Measurements from ENCODE around the gene NAPEPLD. TPM values are rescaled to one million over a fixed set of nuclear protein-coding genes. Genes with fewer than 3 reads are reported as not detected.
"Not testable (repeated sequence)": the region's sequence is repeated elsewhere in the genome, so short reads cannot be mapped to it uniquely, and the experiment has no call there.

The NAPEPLD gene
- total RNA-seq, 2 donors from 2014 or later = 2.4 to 3.7 TPM

GRCh38 chr7:103114576-103115008 is 34.3 kb downstream of the NAPEPLD start:
- DNase-seq (no peak), ATAC-seq (no peak)
- no peaks in the 10 kb centered on the region for H3K9me3 ChIP-seq (ENCODE audit: control insufficient read depth, low read length, poor library complexity, severe bottlenecking)
- Mint-ChIP-seq H3K27ac (no peak overlapping the region), H3K4me1 (no peaks in the 10 kb centered on the region), H3K36me3 (ENCODE audit: low read depth) (peaks cover 4% of the 10 kb centered on the region), H3K4me3 (no peak overlapping the region), H3K27me3 (no peaks in the 10 kb centered on the region)

DNA sequence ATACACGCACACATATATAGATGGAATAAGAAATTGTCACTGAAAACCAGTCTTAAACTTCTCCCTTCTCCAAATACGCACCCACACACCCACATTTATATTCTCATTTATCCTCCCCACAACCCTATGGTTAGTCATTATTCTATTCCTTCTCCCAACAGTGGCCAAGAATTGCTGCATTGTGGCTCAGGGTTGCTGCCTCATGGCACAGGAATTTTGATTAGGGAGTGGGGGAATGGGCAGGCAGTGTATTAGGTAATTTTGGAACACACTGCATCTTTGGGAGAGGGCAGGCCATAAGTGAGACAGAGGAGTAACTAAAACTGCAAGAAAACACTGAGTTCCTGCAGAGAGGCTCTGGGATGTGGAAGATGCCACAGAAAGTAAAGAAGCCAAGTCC is 35.7 kb downstream of the NAPEPLD start:
- DNase-seq (no peak), ATAC-seq (no peak)
- Mint-ChIP-seq H3K4me3 (no peak overlapping the region), H3K27me3 (no peaks in the 10 kb centered on the region), H3K27ac (no peak overlapping the region), H3K4me1 (no peaks in the 10 kb centered on the region), H3K36me3 (ENCODE audit: low read depth) (peaks cover 9% of the 10 kb centered on the region)
- no peaks in the 10 kb centered on the region for H3K9me3 ChIP-seq (ENCODE audit: control insufficient read depth, low read length, poor library complexity, severe bottlenecking)

GRCh38 chr7:103106703-103107070 is 42.2 kb downstream of the NAPEPLD start:
- H3K9me3 ChIP-seq (ENCODE audit: control insufficient read depth, low read length, poor library complexity, severe bottlenecking); DNase-seq; H3K4me3 Mint-ChIP-seq; ATAC-seq; H3K27me3 Mint-ChIP-seq; H3K4me1 Mint-ChIP-seq; H3K27ac Mint-ChIP-seq: not testable (repeated sequence)
- H3K36me3 Mint-ChIP-seq (ENCODE audit: low read depth) = peaks cover 12% of the 10 kb centered on the region

GRCh38 chr7:103106005-103106702 is 42.7 kb downstream of the NAPEPLD start:
- H3K27ac Mint-ChIP-seq = no peak overlapping the region
- H3K9me3 ChIP-seq (ENCODE audit: control insufficient read depth, low read length, poor library complexity, severe bottlenecking) = no peaks in the 10 kb centered on the region
- H3K36me3 Mint-ChIP-seq (ENCODE audit: low read depth) = peaks cover 12% of the 10 kb centered on the region
- peaks cover 2% of the 10 kb centered on the region for H3K4me1 Mint-ChIP-seq
- H3K4me3 Mint-ChIP-seq = no peak overlapping the region
- H3K27me3 Mint-ChIP-seq = no peaks in the 10 kb centered on the region
- no peak for DNase-seq
- ATAC-seq = no peak

GRCh38 chr7:103101543-103101942 is 47.4 kb downstream of the NAPEPLD start:
- no peak for ATAC-seq
- Mint-ChIP-seq H3K4me3 (no peak overlapping the region), H3K36me3 (ENCODE audit: low read depth) (peaks cover 5% of the 10 kb centered on the region), H3K4me1 (no peaks in the 10 kb centered on the region), H3K27ac (no peak overlapping the region), H3K27me3 (no peaks in the 10 kb centered on the region)
- no peak for DNase-seq
- H3K9me3 ChIP-seq (ENCODE audit: control insufficient read depth, low read length, poor library complexity, severe bottlenecking) = no peaks in the 10 kb centered on the region

DNA sequence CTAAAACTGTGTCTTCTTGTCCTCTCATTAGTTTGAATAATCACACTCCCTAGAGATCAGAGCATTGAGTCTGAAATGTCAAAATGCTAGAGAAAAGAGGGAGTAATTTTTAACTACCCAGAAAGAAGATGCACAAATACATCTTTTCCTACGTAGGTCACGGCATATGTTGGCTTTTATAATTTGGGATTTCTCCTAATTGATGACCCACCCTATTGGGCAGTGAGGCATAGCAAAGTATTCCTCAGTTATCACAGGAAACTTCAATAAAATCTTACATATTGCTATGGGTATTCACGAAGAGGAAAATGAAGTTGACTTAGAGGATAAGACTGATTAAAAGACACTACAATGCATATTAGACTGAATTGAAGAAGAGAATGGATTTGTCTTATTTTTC is 48.6 kb downstream of the NAPEPLD start:
- DNase-seq (no peak), ATAC-seq (no peak)
- Mint-ChIP-seq H3K4me1 (no peaks in the 10 kb centered on the region), H3K4me3 (no peak overlapping the region), H3K27me3 (no peaks in the 10 kb centered on the region), H3K36me3 (ENCODE audit: low read depth) (peaks cover 5% of the 10 kb centered on the region), H3K27ac (peak overlapping the region; percentile 19)
- H3K9me3 ChIP-seq (ENCODE audit: control insufficient read depth, low read length, poor library complexity, severe bottlenecking) = no peaks in the 10 kb centered on the region

DNA sequence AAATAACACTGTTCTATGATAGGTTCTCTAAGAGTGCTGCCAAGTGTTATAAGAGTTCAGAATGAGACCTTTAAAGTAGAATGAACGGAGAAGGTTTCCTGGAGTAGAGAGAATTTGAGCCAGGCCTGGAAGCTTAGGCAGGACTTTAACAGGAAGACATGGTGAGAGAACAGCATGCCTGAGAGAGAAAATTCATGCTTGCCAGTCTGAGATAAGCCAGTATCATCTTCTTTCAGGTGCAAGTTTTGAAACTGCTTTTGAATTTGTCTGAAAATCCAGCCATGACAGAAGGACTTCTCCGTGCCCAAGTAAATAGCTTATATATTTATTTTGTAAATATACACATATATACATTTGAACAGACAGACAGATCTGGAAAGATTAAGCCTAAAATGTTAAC is 51.9 kb downstream of the NAPEPLD start:
- ATAC-seq (no peak), DNase-seq (no peak)
- H3K4me1 Mint-ChIP-seq = peaks cover 2% of the 10 kb centered on the region
- no peak overlapping the region for H3K27ac Mint-ChIP-seq
- no peak overlapping the region for H3K4me3 Mint-ChIP-seq
- H3K27me3 Mint-ChIP-seq = no peaks in the 10 kb centered on the region
- H3K36me3 Mint-ChIP-seq (ENCODE audit: low read depth) = peaks cover 5% of the 10 kb centered on the region
- H3K9me3 ChIP-seq (ENCODE audit: control insufficient read depth, low read length, poor library complexity, severe bottlenecking) = no peaks in the 10 kb centered on the region

GRCh38 chr7:103095558-103095957 is 53.3 kb downstream of the NAPEPLD start:
- not testable (repeated sequence) for H3K36me3 Mint-ChIP-seq (ENCODE audit: low read depth); H3K4me1 Mint-ChIP-seq; H3K4me3 Mint-ChIP-seq; H3K9me3 ChIP-seq (ENCODE audit: control insufficient read depth, low read length, poor library complexity, severe bottlenecking); ATAC-seq; H3K27me3 Mint-ChIP-seq; DNase-seq; H3K27ac Mint-ChIP-seq

GRCh38 chr7:103094102-103094501 is 54.8 kb downstream of the NAPEPLD start:
- H3K4me1 Mint-ChIP-seq = peaks cover 2% of the 10 kb centered on the region
- no peaks in the 10 kb centered on the region for H3K9me3 ChIP-seq (ENCODE audit: control insufficient read depth, low read length, poor library complexity, severe bottlenecking)
- DNase-seq (no peak), ATAC-seq (no peak)
- H3K27ac Mint-ChIP-seq = peak overlapping the region; percentile 54
- H3K4me3 Mint-ChIP-seq = no peak overlapping the region
- H3K36me3 Mint-ChIP-seq (ENCODE audit: low read depth) = peaks cover 3% of the 10 kb centered on the region
- H3K27me3 Mint-ChIP-seq = no peaks in the 10 kb centered on the region

DNA sequence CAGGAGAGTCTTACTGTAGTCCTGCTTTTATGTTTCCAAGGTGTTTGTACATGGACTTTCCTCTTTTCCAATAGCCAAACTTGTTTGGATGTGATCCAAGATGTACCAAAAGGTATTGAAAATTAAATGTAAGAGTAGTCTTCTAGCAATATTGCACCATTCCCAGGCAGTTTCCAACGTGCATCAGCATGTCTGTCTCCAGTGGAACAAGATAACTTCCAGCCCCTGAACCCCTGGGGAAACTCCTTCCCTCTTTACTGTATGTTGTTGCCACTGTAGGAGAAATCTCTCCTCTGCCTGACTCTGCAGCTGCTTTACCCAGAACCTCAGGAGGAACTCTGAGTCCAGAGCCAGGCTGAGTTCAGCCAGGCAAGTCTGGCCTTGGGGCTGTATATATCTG is 55.5 kb downstream of the NAPEPLD start:
- Mint-ChIP-seq H3K36me3 (ENCODE audit: low read depth) (peaks cover 3% of the 10 kb centered on the region), H3K27me3 (no peaks in the 10 kb centered on the region), H3K27ac (peak overlapping the region; percentile 54), H3K4me1 (peaks cover 2% of the 10 kb centered on the region), H3K4me3 (no peak overlapping the region)
- ATAC-seq (no peak), DNase-seq (no peak)
- no peaks in the 10 kb centered on the region for H3K9me3 ChIP-seq (ENCODE audit: control insufficient read depth, low read length, poor library complexity, severe bottlenecking)

GRCh38 chr7:103092321-103092720 is 56.6 kb downstream of the NAPEPLD start:
- H3K27ac Mint-ChIP-seq = peak overlapping the region; percentile 75
- not testable (repeated sequence) for H3K9me3 ChIP-seq (ENCODE audit: control insufficient read depth, low read length, poor library complexity, severe bottlenecking); H3K4me1 Mint-ChIP-seq; DNase-seq; H3K4me3 Mint-ChIP-seq; ATAC-seq; H3K27me3 Mint-ChIP-seq; H3K36me3 Mint-ChIP-seq (ENCODE audit: low read depth)

- no peaks in the 10 kb centered on the region for H3K9me3 ChIP-seq (ENCODE audit: control insufficient read depth, low read length, poor library complexity, severe bottlenecking)
- Mint-ChIP-seq H3K4me3 (no peak overlapping the region), H3K27ac (no peak overlapping the region), H3K27me3 (no peaks in the 10 kb centered on the region), H3K4me1 (peaks cover 4% of the 10 kb centered on the region), H3K36me3 (ENCODE audit: low read depth) (no peaks in the 10 kb centered on the region)
- ATAC-seq = no peak
- DNase-seq = no peak
These were observed 65.7 kb downstream of the NAPEPLD start for GRCh38 chr7:103083210-103083609.

GRCh38 chr7:103082497-103082896 is 66.4 kb downstream of the NAPEPLD start:
- Mint-ChIP-seq H3K4me1 (peaks cover 7% of the 10 kb centered on the region), H3K27ac (no peak overlapping the region), H3K4me3 (no peak overlapping the region), H3K27me3 (no peaks in the 10 kb centered on the region), H3K36me3 (ENCODE audit: low read depth) (no peaks in the 10 kb centered on the region)
- H3K9me3 ChIP-seq (ENCODE audit: control insufficient read depth, low read length, poor library complexity, severe bottlenecking) = no peaks in the 10 kb centered on the region
- no peak for DNase-seq
- no peak for ATAC-seq

DNA sequence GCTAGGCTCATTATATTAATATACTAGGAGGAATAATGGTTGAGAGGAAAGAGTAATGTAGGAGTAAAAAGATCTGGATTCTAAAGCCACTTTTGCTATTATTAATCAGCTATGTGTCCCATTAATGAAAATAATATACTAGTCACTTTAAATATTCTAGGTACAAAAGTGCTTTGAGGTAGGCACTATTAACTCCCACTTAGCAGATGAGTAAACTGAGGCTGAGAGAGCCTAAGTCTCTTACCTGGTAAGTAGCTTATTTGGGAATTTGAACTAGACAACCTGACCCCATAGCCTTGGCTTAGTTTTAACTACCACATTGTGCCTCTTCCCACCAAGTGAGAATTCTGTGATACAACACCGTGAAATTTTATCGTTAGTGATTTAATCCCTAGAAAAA is 68.0 kb downstream of the NAPEPLD start:
- DNase-seq (no peak), ATAC-seq (no peak)
- Mint-ChIP-seq H3K4me1 (peaks cover 7% of the 10 kb centered on the region), H3K36me3 (ENCODE audit: low read depth) (no peaks in the 10 kb centered on the region), H3K27me3 (no peaks in the 10 kb centered on the region), H3K27ac (no peak overlapping the region), H3K4me3 (no peak overlapping the region)
- no peaks in the 10 kb centered on the region for H3K9me3 ChIP-seq (ENCODE audit: control insufficient read depth, low read length, poor library complexity, severe bottlenecking)
